OCI-LY7 (cell line): ENCODE measurements around the gene KIR3DL2. TPM values are rescaled to one million over a fixed set of nuclear protein-coding genes. Genes with fewer than 3 reads are reported as not detected.
"Not testable (repeated sequence)": the region's sequence is repeated elsewhere in the genome, so short reads cannot be mapped to it uniquely, and the experiment has no call there.

Experiments
- BruUV-seq: library from RNA; stranded (reverse); fragments of 400-500 nt; replicated peaks from 2 replicates; lab custom pipeline; 2021; lab: Mats Ljungman, UMichigan
- CTCF ChIA-PET: fragments of 300-600 bp; sonication (Branson Sonifier 250); formaldehyde crosslinking; loops from one replicate; lab custom pipeline; 2022; ENCODE audit warnings: antibody characterized with exemption; ENCODE audit not compliant: unreplicated experiment; lab: Charles Lee
- POLR2A ChIA-PET: fragments of 300-600 bp; sonication (Branson Sonifier 250); formaldehyde crosslinking; loops from one replicate; lab custom pipeline; 2022; ENCODE audit warnings: antibody characterized with exemption; lab: Charles Lee
- DNase-seq: peaks from one replicate; pipeline ENCODE4 v3.0.0-alpha.2; 2015; ENCODE audit warnings: low spot score
- H2AFZ ChIP-seq: fragments of 200-600 bp; sonication (generic), shearing (Covaris generic); 2 replicates; pipeline ENCODE4 v1.6.1; 2014; ENCODE audit warnings: mild to moderate bottlenecking, antibody characterized with exemption, low read length, moderate library complexity
- H3K27ac ChIP-seq: fragments of 200-600 bp; sonication (generic); 2 replicates; pipeline ENCODE4 v1.5.1; 2014; ENCODE audit warnings: mixed run types, low read depth, mild to moderate bottlenecking, moderate library complexity, low read length, inconsistent platforms; ENCODE audit not compliant: poor library complexity, severe bottlenecking
- H3K36me3 ChIP-seq: fragments of 200-600 bp; sonication (generic); 2 replicates; pipeline ENCODE4 v1.6.1; 2014; ENCODE audit warnings: mild to moderate bottlenecking, antibody characterized with exemption, low read length, moderate library complexity, mixed read lengths; ENCODE audit not compliant: insufficient read depth
- H3K4me1 ChIP-seq: fragments of 200-600 bp; sonication (generic); 2 replicates; pipeline ENCODE4 v1.5.1; 2014; ENCODE audit warnings: mild to moderate bottlenecking, low read length; ENCODE audit not compliant: insufficient read depth, poor library complexity, severe bottlenecking
- H3K4me2 ChIP-seq: fragments of 200-600 bp; sonication (generic); 2 replicates; pipeline ENCODE4 v1.6.1; 2014; ENCODE audit warnings: mild to moderate bottlenecking, low read length
- H3K4me3 ChIP-seq: fragments of 200-600 bp; sonication (generic); 2 replicates; pipeline ENCODE4 v1.5.1; 2014; ENCODE audit warnings: mild to moderate bottlenecking, low read depth, low read length; ENCODE audit not compliant: poor library complexity, severe bottlenecking
- H3K79me2 ChIP-seq: fragments of 200-600 bp; sonication (generic); 2 replicates; pipeline ENCODE4 v1.6.1; 2016; ENCODE audit warnings: low read depth, mild to moderate bottlenecking, low read length, moderate library complexity, mixed read lengths; ENCODE audit not compliant: insufficient read depth
- H3K9me2 ChIP-seq: fragments of 200-600 bp; sonication (generic); 2 replicates; pipeline ENCODE4 v1.6.1; 2016; ENCODE audit warnings: mild to moderate bottlenecking, low read length, mixed read lengths; ENCODE audit not compliant: insufficient read depth
- H3K9me3 ChIP-seq: fragments of 200-600 bp; sonication (generic); 2 replicates; pipeline ENCODE4 v1.6.1; 2014; ENCODE audit warnings: mild to moderate bottlenecking, mixed run types, low read length, mixed read lengths
- H4K20me1 ChIP-seq: fragments of 200-600 bp; sonication (generic); 2 replicates; pipeline ENCODE4 v1.6.1; 2014; ENCODE audit warnings: mild to moderate bottlenecking, antibody characterized with exemption, low read length, moderate library complexity, mixed read lengths; ENCODE audit not compliant: insufficient read depth
- EZH2phosphoT487 ChIP-seq: fragments of 200-600 bp; sonication (generic); IDR thresholded peaks from 2 replicates; pipeline ENCODE4 v1.6.1; 2018; ENCODE audit warnings: low read depth, borderline replicate concordance, mild to moderate bottlenecking, mixed run types, antibody characterized with exemption, low read length, moderate library complexity, mixed read lengths
- intact Hi-C: fragments of 100-400 bp; cut with micrococcal nuclease; formaldehyde crosslinking; loops from one replicate; pipeline ENCODE4 v1.10.0; 2022; ENCODE audit not compliant: unreplicated experiment
- total RNA-seq, 2 experiments: library from RNA; depleted of rRNA in 1 of 2; stranded (reverse); fragments of >200 nt in 1 of 2; shearing (Covaris generic) in 1 of 2; gene quantifications; 2 replicates each; pipeline ENCODE4 v1.2.3, GENCODE V29; 2014 to 2022
- TF ChIP-seq, protein P1 (sequence below): fragments of 200-600 bp; sonication (generic); conservative IDR thresholded peaks from 2 replicates; pipeline ENCODE4 v1.5.1; 2014; ENCODE audit warnings: mild to moderate bottlenecking, antibody characterized with exemption, low read length, moderate library complexity, mixed read lengths

Gene KIR3DL2
- total RNA-seq, 2 experiments from 2014 or later: not detected

DNA sequence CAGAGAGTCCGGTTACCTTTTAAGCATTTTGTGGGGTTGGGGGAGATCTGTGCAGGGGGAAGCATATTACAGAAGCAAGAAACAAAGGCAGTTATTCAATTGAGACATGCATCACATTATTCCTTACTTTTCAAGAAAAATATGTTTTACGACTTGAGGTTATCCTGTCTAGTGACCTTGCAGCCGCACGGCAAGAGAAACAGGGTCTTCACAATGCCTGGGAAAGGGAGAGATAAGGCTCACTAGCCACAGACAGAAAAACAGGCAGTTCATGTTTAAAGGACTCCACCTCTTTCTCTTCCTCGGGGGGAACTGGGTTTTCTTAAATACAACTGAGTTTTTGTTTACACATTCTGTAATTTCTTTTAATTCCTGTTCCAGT lies 55.2 kb downstream of the KIR3DL2 start:
- no peak for DNase-seq
- no peaks in the 10 kb centered on the region for H3K36me3 ChIP-seq
- ChIA-PET CTCF (no interaction called here), POLR2A (no interaction called here)
- H4K20me1 ChIP-seq: no peaks in the 10 kb centered on the region
- no peaks in the 10 kb centered on the region for H3K9me2 ChIP-seq
- no peaks in the 10 kb centered on the region for H3K9me3 ChIP-seq
- no peak overlapping the region for H2AFZ ChIP-seq
- H3K4me2 ChIP-seq: no peak overlapping the region
- no peak overlapping the region for H3K4me3 ChIP-seq
- H3K4me1 ChIP-seq: no peaks in the 10 kb centered on the region
- TF ChIP-seq, protein P1, sequence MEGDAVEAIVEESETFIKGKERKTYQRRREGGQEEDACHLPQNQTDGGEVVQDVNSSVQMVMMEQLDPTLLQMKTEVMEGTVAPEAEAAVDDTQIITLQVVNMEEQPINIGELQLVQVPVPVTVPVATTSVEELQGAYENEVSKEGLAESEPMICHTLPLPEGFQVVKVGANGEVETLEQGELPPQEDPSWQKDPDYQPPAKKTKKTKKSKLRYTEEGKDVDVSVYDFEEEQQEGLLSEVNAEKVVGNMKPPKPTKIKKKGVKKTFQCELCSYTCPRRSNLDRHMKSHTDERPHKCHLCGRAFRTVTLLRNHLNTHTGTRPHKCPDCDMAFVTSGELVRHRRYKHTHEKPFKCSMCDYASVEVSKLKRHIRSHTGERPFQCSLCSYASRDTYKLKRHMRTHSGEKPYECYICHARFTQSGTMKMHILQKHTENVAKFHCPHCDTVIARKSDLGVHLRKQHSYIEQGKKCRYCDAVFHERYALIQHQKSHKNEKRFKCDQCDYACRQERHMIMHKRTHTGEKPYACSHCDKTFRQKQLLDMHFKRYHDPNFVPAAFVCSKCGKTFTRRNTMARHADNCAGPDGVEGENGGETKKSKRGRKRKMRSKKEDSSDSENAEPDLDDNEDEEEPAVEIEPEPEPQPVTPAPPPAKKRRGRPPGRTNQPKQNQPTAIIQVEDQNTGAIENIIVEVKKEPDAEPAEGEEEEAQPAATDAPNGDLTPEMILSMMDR: no peak
- TF ChIP-seq EZH2phosphoT487: no peak
- no peak overlapping the region for H3K27ac ChIP-seq
- BruUV-seq: no TSS peak
- intact Hi-C loops: no loop called here
- no peaks in the 10 kb centered on the region for H3K79me2 ChIP-seq

DNA sequence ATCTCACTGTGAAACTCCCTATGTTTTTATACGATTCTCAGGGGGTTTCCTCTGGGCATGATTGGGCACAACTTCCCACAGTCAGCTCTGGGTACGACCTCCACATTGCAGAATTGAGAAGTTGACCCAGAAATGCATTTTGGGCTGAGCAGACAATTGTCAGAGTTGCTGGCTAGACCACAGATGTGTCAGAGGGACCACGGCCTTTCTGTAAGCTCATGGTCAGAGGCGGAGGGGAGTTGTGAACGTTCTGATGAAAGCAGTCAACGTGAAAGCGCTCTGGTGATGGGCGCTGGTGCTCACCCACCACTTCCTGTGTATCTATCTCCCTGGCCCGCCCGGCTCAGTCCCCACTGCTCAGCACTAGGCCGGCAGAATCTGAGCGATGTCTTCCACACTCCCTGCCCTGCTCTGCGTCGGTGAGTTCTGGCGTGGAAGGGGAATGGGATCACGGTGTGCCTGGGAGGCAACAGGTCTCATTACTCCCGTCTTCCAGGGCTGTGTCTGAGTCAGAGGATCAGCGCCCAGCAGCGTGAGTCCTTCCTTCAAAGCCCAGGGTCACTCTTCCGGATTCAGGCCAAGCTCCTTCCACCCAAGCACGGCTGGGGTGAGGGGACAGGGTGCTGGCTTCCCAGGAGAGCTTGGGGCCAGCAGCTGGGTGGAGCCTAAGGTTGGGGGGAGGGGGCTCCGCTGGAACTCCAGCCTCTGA lies 55.7 kb downstream of the KIR3DL2 start, which contains the start of gene NCR1:
TSS of gene NCR1 (plus strand) at position 346 of the 709 bp plus-strand sequence. CDS start at position 386, 40 bp downstream.
- TF ChIP-seq, protein P1: no peak
- no peak for TF ChIP-seq EZH2phosphoT487
- ChIA-PET POLR2A (no interaction called here), CTCF (no interaction called here)
- no peaks in the 10 kb centered on the region for H3K36me3 ChIP-seq
- no peaks in the 10 kb centered on the region for H3K9me2 ChIP-seq
- H2AFZ ChIP-seq: no peak within 1 kb of the TSS
- no peaks in the 10 kb centered on the region for H3K79me2 ChIP-seq
- intact Hi-C loops: no loop called here
- no peaks in the 10 kb centered on the region for H3K4me1 ChIP-seq
- no peak within 1 kb of the TSS for H3K27ac ChIP-seq
- H3K4me3 ChIP-seq: no peak within 1 kb of the TSS
- BruUV-seq: no TSS peak
- no peaks in the 10 kb centered on the region for H3K9me3 ChIP-seq
- no peak within 1 kb of the TSS for H3K4me2 ChIP-seq
- H4K20me1 ChIP-seq: no peaks in the 10 kb centered on the region
- no peak for DNase-seq

DNA sequence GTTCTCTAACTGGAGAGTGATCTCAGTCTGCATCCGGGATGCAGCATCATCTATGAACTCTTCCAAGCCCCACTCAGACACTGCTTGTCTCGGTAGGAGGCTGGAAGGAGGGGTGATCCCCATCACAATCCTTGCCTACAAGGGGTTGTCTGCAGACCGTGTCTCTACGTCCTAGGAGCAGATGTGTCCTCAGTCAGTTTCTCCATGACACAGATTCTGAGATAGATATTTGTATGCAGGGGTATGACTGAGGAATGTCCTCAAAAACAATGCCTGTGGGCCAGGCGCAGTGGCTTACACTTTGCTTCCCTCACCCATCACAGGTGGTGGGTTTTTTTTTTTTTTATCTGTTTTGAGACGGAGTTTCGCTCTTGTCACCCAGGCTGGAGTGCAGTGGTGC lies 56.6 kb downstream of the KIR3DL2 start:
- H3K36me3 ChIP-seq: no peaks in the 10 kb centered on the region
- no peaks in the 10 kb centered on the region for H3K9me2 ChIP-seq
- H2AFZ ChIP-seq: no peak overlapping the region
- no peak overlapping the region for H3K4me3 ChIP-seq
- POLR2A ChIA-PET: interaction anchor here (0.6 kb wide), 1 partner anchor 222 kb away, joined by 3 read pairs; no protein-coding TSS in a partner anchor
- H3K4me2 ChIP-seq: no peak overlapping the region
- no peaks in the 10 kb centered on the region for H3K9me3 ChIP-seq
- BruUV-seq: no TSS peak
- H3K79me2 ChIP-seq: no peaks in the 10 kb centered on the region
- H3K27ac ChIP-seq: no peak overlapping the region
- no peaks in the 10 kb centered on the region for H3K4me1 ChIP-seq
- intact Hi-C loops: no loop called here
- CTCF ChIA-PET: no interaction called here
- no peaks in the 10 kb centered on the region for H4K20me1 ChIP-seq
- TF ChIP-seq, protein P1: no peak
- TF ChIP-seq EZH2phosphoT487: no peak
- no peak for DNase-seq

DNA sequence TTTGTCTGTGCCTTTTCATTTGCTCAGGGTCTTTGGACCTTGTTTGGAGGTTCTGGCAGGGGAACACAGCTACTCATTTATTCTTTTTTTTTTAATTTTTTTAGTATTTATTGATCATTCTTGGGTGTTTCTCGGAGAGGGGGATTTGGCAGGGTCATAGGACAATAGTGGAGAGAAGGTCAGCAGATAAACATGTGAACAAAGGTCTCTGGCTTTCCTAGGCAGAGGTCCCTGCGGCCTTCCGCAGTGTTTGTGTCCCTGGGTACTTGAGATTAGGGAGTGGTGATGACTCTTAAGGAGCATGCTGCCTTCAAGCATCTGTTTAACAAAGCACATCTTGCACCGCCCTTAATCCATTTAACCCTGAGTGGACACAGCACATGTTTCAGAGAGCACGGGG lies 57.7 kb downstream of the KIR3DL2 start:
- POLR2A ChIA-PET, BruUV-seq, H3K4me2 ChIP-seq, H3K36me3 ChIP-seq, H3K4me3 ChIP-seq, intact Hi-C loops, H4K20me1 ChIP-seq, H2AFZ ChIP-seq, DNase-seq, H3K79me2 ChIP-seq, H3K27ac ChIP-seq, CTCF ChIA-PET, H3K9me3 ChIP-seq, H3K9me2 ChIP-seq, H3K4me1 ChIP-seq: not testable (repeated sequence)
